Right lung (tissue), 5 donors: Measurements from ENCODE around the gene KRTAP22-2. TPM values are rescaled to one million over a fixed set of nuclear protein-coding genes. Genes with fewer than 3 reads are reported as not detected.

Experiments used
- DNase-seq, 2 donors: peaks; one replicate each; pipeline ENCODE4 v3.0.0-alpha.2; 2013
- polyA plus RNA-seq, 5 donors: library from polyadenylated mRNA; unstranded; fragments of 120-200 nt; gene quantifications; one replicate each; pipeline versions ENCODE4 v1.2.1 to v1.2.3, GENCODE V29; 2013; ENCODE audit warnings: inconsistent platforms in 1 of 5, low replicate concordance in 1 of 5; ENCODE audit not compliant: insufficient read length in 5 of 5, insufficient read depth in 1 of 5

Gene KRTAP22-2
- polyA plus RNA-seq, 5 donors: not detected

DNA sequence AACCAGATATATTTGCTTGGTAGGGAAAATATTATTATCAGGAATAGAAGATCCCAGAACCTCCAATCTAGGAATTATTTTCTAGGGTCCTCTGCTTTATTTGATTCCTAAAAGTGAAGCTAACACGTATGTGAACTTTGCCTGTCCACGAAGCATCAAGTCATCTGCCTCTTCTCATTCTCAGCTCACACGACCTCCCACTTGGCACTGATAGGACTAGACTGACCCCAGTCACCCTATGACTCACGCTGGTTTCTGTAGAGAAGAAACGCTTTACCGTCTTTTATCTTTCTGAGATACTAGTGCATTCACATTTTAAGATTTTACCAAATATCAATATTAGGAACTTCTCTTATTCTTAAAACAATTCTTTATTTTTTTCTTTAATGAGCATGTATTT is 27.1 kb downstream of the KRTAP22-2 start:
- DNase-seq: no peak

DNA sequence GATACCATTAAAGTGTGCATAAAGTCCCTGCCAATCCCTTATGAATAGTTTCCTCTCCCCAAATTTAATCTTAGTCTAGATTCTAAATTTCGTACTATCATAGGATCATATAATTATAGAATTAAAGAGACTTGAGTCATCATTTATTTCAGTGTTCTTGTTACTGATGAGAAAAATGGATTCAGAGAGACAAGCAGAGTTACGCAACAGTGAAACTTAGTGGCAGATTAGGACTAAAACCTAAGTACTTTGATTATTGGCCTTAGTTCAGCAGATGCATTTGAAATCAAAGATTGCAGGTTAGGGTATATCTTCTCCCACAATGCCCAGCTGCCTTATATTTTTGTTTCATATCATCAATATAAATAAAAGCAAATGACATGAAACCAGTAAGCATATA is 28.2 kb downstream of the KRTAP22-2 start:
- DNase-seq: no peak

GRCh38 chr21:30561264-30561895 is 28.8 kb downstream of the KRTAP22-2 start, which contains the start of gene KRTAP19-7:
Gene KRTAP19-7, minus strand, starts transcription at chr21:30561314. Its CDS starts 25 bp downstream, at chr21:30561289.
- DNase-seq: no peak

- DNase-seq: no peak
These were observed 35.1 kb downstream of the KRTAP22-2 start for GRCh38 chr21:30555095-30555494.

DNA sequence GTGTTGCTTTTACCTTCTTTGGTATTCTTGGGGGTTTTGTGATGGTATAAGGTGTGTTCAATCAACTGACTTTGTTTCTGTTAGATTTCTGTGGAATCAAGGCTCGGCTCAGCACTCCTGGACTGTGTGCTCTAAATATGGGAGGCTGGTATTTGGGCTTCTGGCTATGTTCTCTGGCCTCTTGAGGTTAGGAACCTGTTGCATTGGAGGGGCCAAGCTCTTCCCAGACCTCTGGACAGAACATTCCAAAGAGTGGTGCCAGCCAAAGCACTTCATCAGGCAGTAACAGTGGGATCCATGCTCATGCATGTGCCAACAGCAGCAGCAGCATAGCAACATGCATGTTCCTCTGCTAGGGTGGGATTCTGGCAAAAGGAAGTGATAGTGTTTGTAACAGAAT is 37.4 kb downstream of the KRTAP22-2 start:
- no peak for DNase-seq

GRCh38 chr21:30541764-30542163 is 48.4 kb downstream of the KRTAP22-2 start, which contains the start of gene KRTAP19-6:
Gene KRTAP19-6, minus strand, starts transcription at chr21:30541864. Its CDS starts 31 bp downstream, at chr21:30541833.
- no peak for DNase-seq

Other genes starting within 250 kb of the KRTAP22-2 start
- gene KRTAP23-1, start 241.8 kb downstream of the KRTAP22-2 start, polyA plus RNA-seq: not detected
- gene KRTAP13-2, start 218.1 kb downstream of the KRTAP22-2 start, polyA plus RNA-seq: not detected
- not detected for gene KRTAP13-1, start 194.4 kb downstream of the KRTAP22-2 start, polyA plus RNA-seq
- not detected for gene KRTAP13-3, start 164.5 kb downstream of the KRTAP22-2 start, polyA plus RNA-seq
- gene KRTAP13-4, start 160.2 kb downstream of the KRTAP22-2 start, polyA plus RNA-seq: not detected
- not detected for gene KRTAP15-1, start 150.1 kb downstream of the KRTAP22-2 start, polyA plus RNA-seq
- gene KRTAP19-1, start 110.0 kb downstream of the KRTAP22-2 start, polyA plus RNA-seq: not detected
- not detected for gene KRTAP19-2, start 103.0 kb downstream of the KRTAP22-2 start, polyA plus RNA-seq
- not detected for gene KRTAP19-3, start 98.4 kb downstream of the KRTAP22-2 start, polyA plus RNA-seq
- gene KRTAP19-4, start 93.2 kb downstream of the KRTAP22-2 start, polyA plus RNA-seq: not detected
- gene KRTAP19-5, start 88.3 kb downstream of the KRTAP22-2 start, polyA plus RNA-seq: not detected
- not detected for gene KRTAP19-6, start 48.5 kb downstream of the KRTAP22-2 start, polyA plus RNA-seq
- not detected for gene KRTAP19-7, start 29.1 kb downstream of the KRTAP22-2 start, polyA plus RNA-seq
- gene KRTAP6-3, start 2.0 kb upstream of the KRTAP22-2 start, polyA plus RNA-seq: not detected
- not detected for gene KRTAP6-2, start 8.5 kb upstream of the KRTAP22-2 start, polyA plus RNA-seq
- gene KRTAP22-1, start 10.7 kb upstream of the KRTAP22-2 start, polyA plus RNA-seq: not detected
- gene KRTAP6-1, start 23.5 kb upstream of the KRTAP22-2 start, polyA plus RNA-seq: not detected
- gene KRTAP20-1, start 26.0 kb upstream of the KRTAP22-2 start, polyA plus RNA-seq: not detected
- not detected for gene KRTAP20-4, start 30.2 kb upstream of the KRTAP22-2 start, polyA plus RNA-seq
- gene KRTAP20-2, start 44.8 kb upstream of the KRTAP22-2 start, polyA plus RNA-seq: not detected
- gene KRTAP20-3, start 52.5 kb upstream of the KRTAP22-2 start, polyA plus RNA-seq: not detected
- not detected for gene KRTAP21-3, start 128.4 kb upstream of the KRTAP22-2 start, polyA plus RNA-seq
- gene KRTAP21-2, start 156.9 kb upstream of the KRTAP22-2 start, polyA plus RNA-seq: not detected
- gene KRTAP21-1, start 165.0 kb upstream of the KRTAP22-2 start, polyA plus RNA-seq: not detected
- gene KRTAP8-1, start 222.9 kb upstream of the KRTAP22-2 start, polyA plus RNA-seq: not detected
- not detected for gene KRTAP7-1, start 239.4 kb upstream of the KRTAP22-2 start, polyA plus RNA-seq